Measurements from ENCODE around the gene TSPAN1.
A peak's percentile ranks its signal among the peaks of the same experiment; 100 is the strongest.
"Not testable (repeated sequence)": the region's sequence is repeated elsewhere in the genome, so short reads cannot be mapped to it uniquely, and the experiment has no call there.

Gene TSPAN1

DNA sequence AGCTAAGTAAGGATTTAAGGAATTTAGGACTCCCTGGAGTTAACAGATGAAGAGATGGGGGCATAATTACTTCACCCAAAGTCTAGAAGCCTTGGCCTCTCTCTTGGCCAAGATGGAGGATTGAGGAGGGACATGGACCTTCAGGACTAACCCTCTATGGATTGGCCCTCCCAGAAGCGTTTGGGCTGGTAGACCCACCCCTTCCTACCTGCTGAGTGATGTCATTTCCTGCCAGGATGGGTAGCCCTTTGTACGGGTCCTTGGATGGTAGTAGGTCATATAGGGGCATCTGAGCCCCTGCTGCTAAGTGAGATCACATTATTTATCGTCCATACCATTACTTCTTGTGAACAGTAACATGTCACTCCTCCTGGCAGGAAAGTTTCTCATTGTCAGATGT is 45.9 kb downstream of the TSPAN1 start:
- no peak for DNase-seq

DNA sequence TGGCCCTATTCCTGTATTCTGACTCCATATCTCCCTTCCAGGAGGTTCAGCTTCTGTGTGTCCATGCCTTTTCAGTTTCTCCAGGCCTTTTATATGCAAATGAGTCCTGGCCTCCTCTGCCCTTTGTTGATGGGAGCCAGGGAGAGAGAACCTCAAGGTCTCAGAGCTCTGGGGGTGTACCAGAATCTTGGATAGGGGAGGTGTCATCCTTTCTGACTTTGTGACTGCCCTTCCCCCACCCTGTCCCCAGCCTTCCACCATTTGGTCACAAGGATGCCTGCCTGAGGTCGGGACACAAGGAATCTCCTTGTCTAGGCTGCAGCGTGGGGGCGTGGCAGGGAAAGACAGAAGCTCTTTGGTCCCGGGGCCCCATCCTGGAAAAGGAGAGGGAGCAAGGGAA is 46.9 kb downstream of the TSPAN1 start:
- DNase-seq: no peak

DNA sequence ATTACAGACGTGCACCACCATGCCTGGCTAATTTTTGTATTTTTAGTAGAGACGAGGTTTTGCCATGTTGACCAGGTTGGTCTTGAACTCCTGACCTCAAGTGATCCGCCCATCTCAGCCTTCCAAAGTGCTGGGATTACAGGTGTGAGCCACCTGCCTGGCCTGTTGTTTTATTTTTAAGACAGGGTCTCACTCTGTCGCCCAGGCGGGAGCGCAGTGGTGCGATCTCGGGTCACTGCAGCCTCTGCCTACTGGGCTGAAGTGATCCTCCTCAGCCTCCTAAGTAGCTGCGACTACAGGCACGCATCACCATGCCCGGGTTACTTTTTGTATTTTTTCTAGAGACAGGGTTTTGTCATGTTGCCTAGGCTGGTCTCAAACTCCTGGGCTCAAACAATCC is 48.2 kb downstream of the TSPAN1 start:
- DNase-seq: not testable (repeated sequence)

DNA sequence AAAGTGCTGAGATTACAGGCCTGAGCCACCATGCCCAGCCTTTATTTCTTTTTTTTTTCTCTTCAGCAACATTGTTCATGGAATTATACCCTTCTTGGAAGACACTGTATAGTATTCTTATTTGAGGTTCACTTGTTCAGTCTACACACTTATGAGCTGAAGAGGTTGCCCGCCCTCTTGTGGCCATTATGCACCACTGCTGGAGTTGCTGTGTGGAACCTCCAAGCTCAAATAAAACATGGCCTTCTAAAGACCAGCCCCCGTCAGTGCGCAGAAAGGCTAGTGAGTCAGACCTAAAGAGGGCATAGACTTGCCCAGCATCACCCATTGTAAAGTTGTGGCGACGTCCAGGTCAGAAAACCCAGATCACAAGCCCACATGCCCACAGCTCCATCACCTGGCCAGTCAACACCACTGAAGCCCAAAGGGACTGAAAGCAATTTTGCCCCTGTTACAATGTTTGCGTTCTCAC is 48.6 kb downstream of the TSPAN1 start:
- peak; percentile 66 for DNase-seq

DNA sequence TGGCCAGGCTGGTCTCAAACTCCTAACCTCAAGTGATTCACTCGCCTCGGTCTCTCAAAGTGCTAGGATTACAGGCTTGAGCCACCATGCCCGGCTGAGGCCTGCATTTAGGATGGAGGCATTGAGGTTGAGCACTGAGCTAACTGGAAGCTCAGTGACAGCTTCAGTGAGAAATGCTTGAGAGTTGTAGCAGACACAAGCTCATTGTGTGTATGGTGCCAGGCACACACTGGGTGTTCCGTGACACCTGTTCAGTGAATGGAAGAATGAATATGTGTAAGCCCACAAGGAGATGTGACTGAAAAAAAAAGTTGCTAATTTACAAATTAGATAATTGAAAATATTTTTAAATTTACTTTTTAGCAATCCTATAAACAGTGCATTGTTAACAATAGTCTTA is 50.1 kb downstream of the TSPAN1 start:
- no peak for DNase-seq

DNA sequence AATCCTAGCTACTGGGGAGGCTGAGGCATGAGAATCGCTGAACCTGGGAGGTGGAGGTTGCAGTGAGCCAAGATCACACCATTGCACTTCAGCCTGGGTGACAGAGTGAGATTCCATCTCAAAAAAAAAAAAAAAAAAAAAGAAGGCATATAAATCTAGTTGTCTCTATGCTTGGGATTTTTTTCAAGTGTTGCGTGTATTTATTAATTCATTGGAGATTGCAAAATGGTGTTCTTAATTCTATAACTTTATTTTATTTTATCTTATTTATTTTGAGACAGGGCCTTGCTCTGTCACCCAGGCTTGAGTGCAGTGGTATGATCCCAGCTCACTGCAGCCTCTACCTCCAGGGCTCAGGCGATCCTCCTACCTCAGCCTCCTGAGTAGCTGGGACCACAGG is 56.3 kb downstream of the TSPAN1 start:
- DNase-seq: not testable (repeated sequence)
